PFSK-1 (cell line): ENCODE data around the gene OR2AP1.

Experiments used
- SIN3A ChIP-seq: IDR thresholded peaks from 2 replicates; pipeline ENCODE4 v1.6.1; 2012; ENCODE audit warnings: mild to moderate bottlenecking, low read length, moderate library complexity, borderline replicate concordance; ENCODE audit not compliant: insufficient read depth
- TF ChIP-seq, protein P1 (sequence below), 2 experiments: IDR thresholded peaks; 2 replicates each; pipeline versions ENCODE4 v1.6.1 to v1.8.0; 2011 to 2012; ENCODE audit warnings: low read depth in 2 of 2, low read length in 2 of 2, control low read depth in 1 of 2, inconsistent platforms in 1 of 2, mild to moderate bottlenecking in 1 of 2, moderate library complexity in 1 of 2; ENCODE audit not compliant: insufficient read depth in 1 of 2

DNA sequence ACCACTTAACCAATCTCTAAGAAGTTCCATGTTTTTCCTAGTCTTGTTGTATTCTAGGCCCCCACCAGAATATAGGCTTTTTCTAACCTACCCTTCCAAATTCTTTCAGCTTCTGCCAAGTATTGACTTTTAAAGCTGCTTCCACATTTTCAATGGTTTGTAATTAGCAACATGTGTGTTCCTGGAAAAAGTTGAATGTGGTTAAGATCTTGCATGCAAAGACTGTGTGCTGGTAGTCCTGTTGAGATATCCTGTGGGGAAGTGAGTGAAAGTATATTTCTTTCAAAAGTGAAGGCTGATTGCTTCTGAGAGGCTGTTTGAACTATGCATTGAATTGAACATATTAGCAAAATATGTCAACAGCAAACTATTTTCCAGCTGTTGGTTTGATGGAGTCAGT lies 23.5 kb upstream of the OR2AP1 start:
- no peak for TF ChIP-seq SIN3A
- TF ChIP-seq, protein P1, sequence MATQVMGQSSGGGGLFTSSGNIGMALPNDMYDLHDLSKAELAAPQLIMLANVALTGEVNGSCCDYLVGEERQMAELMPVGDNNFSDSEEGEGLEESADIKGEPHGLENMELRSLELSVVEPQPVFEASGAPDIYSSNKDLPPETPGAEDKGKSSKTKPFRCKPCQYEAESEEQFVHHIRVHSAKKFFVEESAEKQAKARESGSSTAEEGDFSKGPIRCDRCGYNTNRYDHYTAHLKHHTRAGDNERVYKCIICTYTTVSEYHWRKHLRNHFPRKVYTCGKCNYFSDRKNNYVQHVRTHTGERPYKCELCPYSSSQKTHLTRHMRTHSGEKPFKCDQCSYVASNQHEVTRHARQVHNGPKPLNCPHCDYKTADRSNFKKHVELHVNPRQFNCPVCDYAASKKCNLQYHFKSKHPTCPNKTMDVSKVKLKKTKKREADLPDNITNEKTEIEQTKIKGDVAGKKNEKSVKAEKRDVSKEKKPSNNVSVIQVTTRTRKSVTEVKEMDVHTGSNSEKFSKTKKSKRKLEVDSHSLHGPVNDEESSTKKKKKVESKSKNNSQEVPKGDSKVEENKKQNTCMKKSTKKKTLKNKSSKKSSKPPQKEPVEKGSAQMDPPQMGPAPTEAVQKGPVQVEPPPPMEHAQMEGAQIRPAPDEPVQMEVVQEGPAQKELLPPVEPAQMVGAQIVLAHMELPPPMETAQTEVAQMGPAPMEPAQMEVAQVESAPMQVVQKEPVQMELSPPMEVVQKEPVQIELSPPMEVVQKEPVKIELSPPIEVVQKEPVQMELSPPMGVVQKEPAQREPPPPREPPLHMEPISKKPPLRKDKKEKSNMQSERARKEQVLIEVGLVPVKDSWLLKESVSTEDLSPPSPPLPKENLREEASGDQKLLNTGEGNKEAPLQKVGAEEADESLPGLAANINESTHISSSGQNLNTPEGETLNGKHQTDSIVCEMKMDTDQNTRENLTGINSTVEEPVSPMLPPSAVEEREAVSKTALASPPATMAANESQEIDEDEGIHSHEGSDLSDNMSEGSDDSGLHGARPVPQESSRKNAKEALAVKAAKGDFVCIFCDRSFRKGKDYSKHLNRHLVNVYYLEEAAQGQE (IDR thresholded peaks at IDR 0.05; ENCODE audit: insufficient read depth in 1 of 2, low read depth in 2 of 2, low read length in 2 of 2): no peak
